RWPE2 (cell line): ENCODE results near the gene MRTFB.

Source experiments
- ATAC-seq: fragments of 200-7000 bp; cut with Tn5 transposase; 3 replicates; pipeline ENCODE4 v1.9.1; 2021; ENCODE audit warnings: low read depth
- DNase-seq: peaks from one replicate; pipeline ENCODE4 v3.0.0-alpha.2; 2020; ENCODE audit warnings: low spot score
- H3K27ac ChIP-seq: fragments of 450-650 bp; 2 replicates; pipeline ENCODE4 v1.5.1; 2017; ENCODE audit warnings: mild to moderate bottlenecking; ENCODE audit not compliant: poor library complexity, severe bottlenecking
- H3K27me3 ChIP-seq: fragments of 250-450 bp; sonication (Bioruptor Pico); 2 replicates; pipeline ENCODE4 v1.5.1; 2021; ENCODE audit warnings: mild to moderate bottlenecking, moderate library complexity; ENCODE audit not compliant: insufficient read depth, poor library complexity, severe bottlenecking
- H3K36me3 ChIP-seq: fragments of 250-450 bp; sonication (Bioruptor Pico); 2 replicates; pipeline ENCODE4 v1.5.1; 2020; ENCODE audit warnings: low read depth, mild to moderate bottlenecking, moderate library complexity
- H3K4me1 ChIP-seq: fragments of 250-450 bp; sonication (Bioruptor Pico); 2 replicates; pipeline ENCODE4 v1.5.1; 2021; ENCODE audit warnings: mild to moderate bottlenecking, moderate library complexity; ENCODE audit not compliant: insufficient read depth, poor library complexity, severe bottlenecking
- H3K4me3 ChIP-seq: fragments of 250-450 bp; sonication (Bioruptor Pico); 2 replicates; pipeline ENCODE4 v1.5.1; 2021; ENCODE audit warnings: mild to moderate bottlenecking, moderate library complexity; ENCODE audit not compliant: severe bottlenecking
- H3K9me3 ChIP-seq: fragments of 250-450 bp; sonication (Bioruptor Pico); 2 replicates; pipeline ENCODE4 v1.5.1; 2021; ENCODE audit warnings: mild to moderate bottlenecking, moderate library complexity; ENCODE audit not compliant: severe bottlenecking
- TF ChIP-seq, protein P1 (sequence below): fragments of 450-650 bp; IDR thresholded peaks from one replicate; pipeline ENCODE4 v1.5.1; 2017; ENCODE audit warnings: mild to moderate bottlenecking, moderate library complexity; ENCODE audit not compliant: poor library complexity, severe bottlenecking

Gene MRTFB

DNA sequence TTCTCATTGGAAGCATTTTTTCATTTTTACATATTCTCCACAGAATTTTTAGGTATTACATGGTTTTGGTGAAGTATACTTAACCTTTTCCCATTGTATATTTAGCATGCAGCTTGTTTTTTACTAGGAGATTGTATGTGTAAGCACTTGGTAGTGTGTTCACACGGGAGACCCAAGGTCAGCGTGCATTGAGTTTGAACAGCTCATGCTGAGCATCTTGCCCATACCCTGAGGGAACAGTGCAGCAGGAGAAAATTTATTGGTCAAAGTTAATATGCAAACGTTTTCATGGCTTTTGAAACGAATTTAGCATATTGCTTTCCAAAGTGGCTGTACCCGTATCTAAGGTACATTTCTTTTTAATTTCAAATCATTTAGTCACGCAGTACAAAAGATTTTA lies 168.7 kb downstream of the MRTFB start:
- Histone ChIP-seq H3K4me1 (no peaks in the 10 kb centered on the region), H3K27me3 (no peaks in the 10 kb centered on the region), H3K9me3 (no peaks in the 10 kb centered on the region), H3K27ac (no peak overlapping the region), H3K4me3 (no peak overlapping the region), H3K36me3 (peaks cover 26% of the 10 kb centered on the region)
- no peak for DNase-seq
- ATAC-seq, result no peak
- TF ChIP-seq, protein P1, sequence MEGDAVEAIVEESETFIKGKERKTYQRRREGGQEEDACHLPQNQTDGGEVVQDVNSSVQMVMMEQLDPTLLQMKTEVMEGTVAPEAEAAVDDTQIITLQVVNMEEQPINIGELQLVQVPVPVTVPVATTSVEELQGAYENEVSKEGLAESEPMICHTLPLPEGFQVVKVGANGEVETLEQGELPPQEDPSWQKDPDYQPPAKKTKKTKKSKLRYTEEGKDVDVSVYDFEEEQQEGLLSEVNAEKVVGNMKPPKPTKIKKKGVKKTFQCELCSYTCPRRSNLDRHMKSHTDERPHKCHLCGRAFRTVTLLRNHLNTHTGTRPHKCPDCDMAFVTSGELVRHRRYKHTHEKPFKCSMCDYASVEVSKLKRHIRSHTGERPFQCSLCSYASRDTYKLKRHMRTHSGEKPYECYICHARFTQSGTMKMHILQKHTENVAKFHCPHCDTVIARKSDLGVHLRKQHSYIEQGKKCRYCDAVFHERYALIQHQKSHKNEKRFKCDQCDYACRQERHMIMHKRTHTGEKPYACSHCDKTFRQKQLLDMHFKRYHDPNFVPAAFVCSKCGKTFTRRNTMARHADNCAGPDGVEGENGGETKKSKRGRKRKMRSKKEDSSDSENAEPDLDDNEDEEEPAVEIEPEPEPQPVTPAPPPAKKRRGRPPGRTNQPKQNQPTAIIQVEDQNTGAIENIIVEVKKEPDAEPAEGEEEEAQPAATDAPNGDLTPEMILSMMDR, result no peak

DNA sequence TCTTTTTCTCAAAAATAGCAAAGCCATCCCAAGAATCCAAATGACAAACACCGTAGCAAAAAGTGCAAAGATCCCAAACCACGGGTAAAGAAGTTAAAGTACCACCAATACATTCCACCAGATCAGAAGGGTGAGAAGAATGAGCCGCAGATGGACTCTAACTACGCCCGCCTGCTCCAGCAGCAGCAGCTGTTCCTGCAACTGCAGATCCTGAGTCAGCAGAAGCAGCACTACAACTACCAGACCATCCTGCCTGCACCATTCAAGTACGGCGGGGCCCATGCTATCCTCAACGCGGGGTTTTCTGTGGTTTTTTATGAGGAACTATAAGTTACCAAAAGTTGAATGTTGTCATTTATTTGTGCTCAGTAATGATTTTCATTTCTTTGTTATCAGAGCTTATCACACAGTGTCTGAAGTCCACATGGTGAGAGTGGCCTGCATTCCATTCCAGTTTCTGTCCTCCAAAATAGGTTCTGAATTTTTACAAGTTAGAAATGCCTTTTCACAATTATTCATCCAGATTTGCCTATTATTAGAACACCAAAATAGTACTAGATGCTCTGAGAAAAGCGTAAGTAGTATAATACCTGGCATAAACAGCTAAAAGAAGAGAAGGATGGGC lies 169.2 kb downstream of the MRTFB start:
- no peak overlapping the region for H3K27ac ChIP-seq
- TF ChIP-seq, protein P1, result no peak
- no peaks in the 10 kb centered on the region for H3K9me3 ChIP-seq
- DNase-seq (no peak), ATAC-seq (no peak)
- H3K36me3 ChIP-seq, result peaks cover 31% of the 10 kb centered on the region
- H3K4me3 ChIP-seq, result no peak overlapping the region
- H3K27me3 ChIP-seq, result no peaks in the 10 kb centered on the region
- H3K4me1 ChIP-seq, result no peaks in the 10 kb centered on the region

DNA sequence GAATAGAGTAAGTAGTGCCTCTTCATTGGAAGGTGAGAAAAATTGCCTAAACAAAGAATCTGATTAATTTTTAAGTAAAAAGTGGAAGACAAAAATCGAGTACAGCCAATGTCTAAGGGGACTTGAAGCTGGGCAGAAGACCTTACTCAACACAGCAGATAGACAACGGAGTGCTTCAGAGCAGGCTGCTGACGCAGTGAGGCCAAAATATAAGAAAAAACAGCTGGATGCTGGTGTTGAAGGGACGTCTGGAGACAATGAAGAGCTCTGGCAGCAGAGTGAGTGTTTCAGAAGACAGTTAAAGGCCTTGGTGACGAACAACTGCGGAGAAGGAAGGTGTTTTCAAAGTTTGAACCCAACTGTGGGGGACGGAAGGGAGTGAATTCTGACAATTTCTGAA lies 169.8 kb downstream of the MRTFB start:
- DNase-seq, result no peak
- no peaks in the 10 kb centered on the region for H3K27me3 ChIP-seq
- H3K4me3 ChIP-seq, result no peak overlapping the region
- no peak for ATAC-seq
- H3K27ac ChIP-seq, result no peak overlapping the region
- TF ChIP-seq, protein P1, result no peak
- no peaks in the 10 kb centered on the region for H3K9me3 ChIP-seq
- no peaks in the 10 kb centered on the region for H3K4me1 ChIP-seq
- H3K36me3 ChIP-seq, result peaks cover 34% of the 10 kb centered on the region

DNA sequence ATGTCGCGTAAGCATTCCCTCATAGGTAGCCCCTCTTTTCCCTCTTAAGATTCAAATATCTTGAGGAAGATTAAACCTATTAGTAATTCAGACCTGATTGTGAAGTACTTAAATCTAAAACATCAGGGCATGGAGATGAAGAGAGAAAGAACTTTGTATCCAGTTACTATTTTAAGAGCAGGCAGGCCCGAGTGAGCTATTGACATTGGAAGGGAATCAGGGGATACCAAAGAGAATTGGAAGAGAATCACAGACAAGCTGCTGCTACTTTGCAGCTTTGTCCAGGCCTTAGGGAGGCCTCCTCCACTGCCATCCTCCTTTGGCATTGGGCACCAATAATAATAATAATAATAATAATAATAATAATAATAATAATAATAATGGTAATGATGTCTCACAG lies 170.5 kb downstream of the MRTFB start:
- no peaks in the 10 kb centered on the region for H3K9me3 ChIP-seq
- H3K4me1 ChIP-seq, result no peaks in the 10 kb centered on the region
- TF ChIP-seq, protein P1, result no peak
- ATAC-seq, result no peak
- no peak overlapping the region for H3K4me3 ChIP-seq
- peaks cover 33% of the 10 kb centered on the region for H3K36me3 ChIP-seq
- no peak for DNase-seq
- H3K27me3 ChIP-seq, result no peaks in the 10 kb centered on the region
- no peak overlapping the region for H3K27ac ChIP-seq

DNA sequence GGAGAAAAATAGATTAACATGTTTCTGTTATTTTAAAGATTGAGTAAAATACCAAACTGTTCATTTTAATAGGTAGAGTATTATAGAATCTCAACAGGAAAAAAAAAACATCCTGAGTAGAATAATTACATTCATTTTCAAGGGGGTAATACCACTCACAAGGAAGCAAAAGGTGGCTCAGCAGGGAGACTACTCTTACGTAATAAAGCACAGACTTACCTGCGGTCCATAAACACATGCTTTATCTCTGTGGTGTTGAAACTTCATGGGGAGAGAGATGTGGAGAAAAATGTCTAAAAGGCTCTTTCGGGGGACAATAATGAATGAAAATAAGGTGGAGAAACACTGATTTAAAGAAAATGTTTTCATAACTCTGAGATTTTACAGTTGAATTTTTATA lies 171.7 kb downstream of the MRTFB start:
- no peaks in the 10 kb centered on the region for H3K9me3 ChIP-seq

More for the DNA sequence above, 171.7 kb downstream of the MRTFB start:
- no peak overlapping the region for H3K27ac ChIP-seq
- DNase-seq, result no peak
- ATAC-seq, result no peak
- no peaks in the 10 kb centered on the region for H3K27me3 ChIP-seq
- TF ChIP-seq, protein P1, result no peak
- no peak overlapping the region for H3K4me3 ChIP-seq
- peaks cover 33% of the 10 kb centered on the region for H3K36me3 ChIP-seq
- no peaks in the 10 kb centered on the region for H3K4me1 ChIP-seq
